Measurements from ENCODE around the gene PAIP2B. TPM values are rescaled to one million over a fixed set of nuclear protein-coding genes. Genes with fewer than 3 reads are reported as not detected.

The PAIP2B gene
- total RNA-seq, 1 donor from 2014 or later: 0.78 TPM

GRCh38 chr2:71210292-71210691 is 16.6 kb downstream of the PAIP2B start:
- Mint-ChIP-seq H3K4me3 (ENCODE audit: unreplicated experiment) (no peak overlapping the region), H3K27me3 (ENCODE audit: unreplicated experiment) (peaks cover 64% of the 10 kb centered on the region), H3K36me3 (ENCODE audit: unreplicated experiment) (no peaks in the 10 kb centered on the region), H3K27ac (ENCODE audit: unreplicated experiment) (no peak overlapping the region), H3K4me1 (ENCODE audit: unreplicated experiment) (no peaks in the 10 kb centered on the region), H3K9me3 (ENCODE audit: unreplicated experiment) (no peaks in the 10 kb centered on the region)
- no peak for DNase-seq (ENCODE audit: extremely low spot score, unreplicated experiment)
- no peak for TF ChIP-seq CTCF (IDR thresholded peaks at IDR 0.05)

GRCh38 chr2:71208756-71209155 is 18.1 kb downstream of the PAIP2B start:
- no peak overlapping the region for H3K27ac Mint-ChIP-seq (ENCODE audit: unreplicated experiment)
- no peaks in the 10 kb centered on the region for H3K9me3 Mint-ChIP-seq (ENCODE audit: unreplicated experiment)
- H3K36me3 Mint-ChIP-seq (ENCODE audit: unreplicated experiment): no peaks in the 10 kb centered on the region
- no peaks in the 10 kb centered on the region for H3K4me1 Mint-ChIP-seq (ENCODE audit: unreplicated experiment)
- H3K27me3 Mint-ChIP-seq (ENCODE audit: unreplicated experiment): peaks cover 59% of the 10 kb centered on the region
- DNase-seq (ENCODE audit: extremely low spot score, unreplicated experiment): no peak
- no peak overlapping the region for H3K4me3 Mint-ChIP-seq (ENCODE audit: unreplicated experiment)
- no peak for TF ChIP-seq CTCF (IDR thresholded peaks at IDR 0.05)

GRCh38 chr2:71207601-71208000 is 19.3 kb downstream of the PAIP2B start:
- TF ChIP-seq CTCF (IDR thresholded peaks at IDR 0.05): no peak
- no peak overlapping the region for H3K27ac Mint-ChIP-seq (ENCODE audit: unreplicated experiment)
- no peaks in the 10 kb centered on the region for H3K36me3 Mint-ChIP-seq (ENCODE audit: unreplicated experiment)
- no peaks in the 10 kb centered on the region for H3K4me1 Mint-ChIP-seq (ENCODE audit: unreplicated experiment)
- H3K4me3 Mint-ChIP-seq (ENCODE audit: unreplicated experiment): no peak overlapping the region
- no peak for DNase-seq (ENCODE audit: extremely low spot score, unreplicated experiment)
- H3K27me3 Mint-ChIP-seq (ENCODE audit: unreplicated experiment): peaks cover 54% of the 10 kb centered on the region
- H3K9me3 Mint-ChIP-seq (ENCODE audit: unreplicated experiment): no peaks in the 10 kb centered on the region

GRCh38 chr2:71206271-71206670 is 20.6 kb downstream of the PAIP2B start:
- TF ChIP-seq CTCF (IDR thresholded peaks at IDR 0.05): no peak
- Mint-ChIP-seq H3K36me3 (ENCODE audit: unreplicated experiment) (no peaks in the 10 kb centered on the region), H3K4me1 (ENCODE audit: unreplicated experiment) (no peaks in the 10 kb centered on the region), H3K27ac (ENCODE audit: unreplicated experiment) (no peak overlapping the region), H3K9me3 (ENCODE audit: unreplicated experiment) (no peaks in the 10 kb centered on the region), H3K27me3 (ENCODE audit: unreplicated experiment) (peaks cover 60% of the 10 kb centered on the region), H3K4me3 (ENCODE audit: unreplicated experiment) (no peak overlapping the region)
- no peak for DNase-seq (ENCODE audit: extremely low spot score, unreplicated experiment)

GRCh38 chr2:71191570-71191943 is 35.3 kb downstream of the PAIP2B start:
- H3K4me3 Mint-ChIP-seq (ENCODE audit: unreplicated experiment): no peak overlapping the region
- no peak for TF ChIP-seq CTCF (IDR thresholded peaks at IDR 0.05)
- H3K9me3 Mint-ChIP-seq (ENCODE audit: unreplicated experiment): peaks cover 6% of the 10 kb centered on the region
- peaks cover 63% of the 10 kb centered on the region for H3K27me3 Mint-ChIP-seq (ENCODE audit: unreplicated experiment)
- no peak for DNase-seq (ENCODE audit: extremely low spot score, unreplicated experiment)
- H3K36me3 Mint-ChIP-seq (ENCODE audit: unreplicated experiment): peaks cover 4% of the 10 kb centered on the region
- H3K4me1 Mint-ChIP-seq (ENCODE audit: unreplicated experiment): no peaks in the 10 kb centered on the region
- no peak overlapping the region for H3K27ac Mint-ChIP-seq (ENCODE audit: unreplicated experiment)

Data from osteocyte (in vitro differentiated cells).